Caco-2 (cell line): ENCODE data around the gene MTHFSD. TPM values are rescaled to one million over a fixed set of nuclear protein-coding genes. Genes with fewer than 3 reads are reported as not detected.

ENCODE experiments used
- BruUV-seq: library from RNA; stranded (reverse); fragments of 400-500 nt; replicated peaks from 2 replicates; lab custom pipeline; 2021; lab: Mats Ljungman, UMichigan
- CTCF ChIA-PET: fragments of 300-600 bp; sonication (Branson Sonifier 250); formaldehyde crosslinking; loops from one replicate; lab custom pipeline; 2022; ENCODE audit warnings: antibody characterized with exemption; lab: Charles Lee
- POLR2A ChIA-PET: fragments of 300-600 bp; sonication (Branson Sonifier 250); formaldehyde crosslinking; loops from one replicate; lab custom pipeline; 2022; ENCODE audit warnings: antibody characterized with exemption; lab: Charles Lee
- DNase-seq, 2 experiments: peaks; one replicate each; pipeline versions ENCODE4 v3.0.0 to v3.0.0-alpha.2; 2020 to 2022
- H3K27me3 ChIP-seq: replicated peaks from 2 replicates; pipeline ENCODE4 v1.6.0; 2011; ENCODE audit warnings: low read length; ENCODE audit not compliant: control insufficient read depth, insufficient read depth
- H3K36me3 ChIP-seq: 2 replicates; pipeline ENCODE4 v1.5.1; 2011; ENCODE audit warnings: low read length; ENCODE audit not compliant: control insufficient read depth, insufficient read depth
- H3K4me1 ChIP-seq: fragments of 250-450 bp; sonication (Bioruptor Pico); 2 replicates; pipeline ENCODE4 v1.5.1; 2020; ENCODE audit warnings: mild to moderate bottlenecking
- H3K4me3 ChIP-seq: 2 replicates; pipeline ENCODE4 v1.5.1; 2011; ENCODE audit warnings: low read depth, mild to moderate bottlenecking, control low read depth, low read length
- H3K9me3 ChIP-seq: fragments of 250-450 bp; sonication (Bioruptor Pico); 2 replicates; pipeline ENCODE4 v1.5.1; 2020; ENCODE audit warnings: mild to moderate bottlenecking, moderate library complexity
- H3K27ac Mint-ChIP-seq: one replicate; pipeline ENCODE4 v1.8.0; 2022; ENCODE audit warnings: mixed read lengths; ENCODE audit not compliant: unreplicated experiment
- H3K27me3 Mint-ChIP-seq: one replicate; pipeline ENCODE4 v1.8.0; 2022; ENCODE audit warnings: mixed read lengths; ENCODE audit not compliant: insufficient read depth, unreplicated experiment
- H3K36me3 Mint-ChIP-seq: one replicate; pipeline ENCODE4 v1.8.0; 2022; ENCODE audit warnings: mild to moderate bottlenecking, mixed read lengths; ENCODE audit not compliant: insufficient read depth, unreplicated experiment
- H3K4me1 Mint-ChIP-seq: one replicate; pipeline ENCODE4 v1.8.0; 2022; ENCODE audit warnings: low read depth, mixed read lengths; ENCODE audit not compliant: unreplicated experiment
- H3K4me3 Mint-ChIP-seq: one replicate; pipeline ENCODE4 v1.8.0; 2022; ENCODE audit warnings: mild to moderate bottlenecking, moderate library complexity, mixed read lengths; ENCODE audit not compliant: unreplicated experiment
- H3K9me3 Mint-ChIP-seq: one replicate; pipeline ENCODE4 v1.8.0; 2022; ENCODE audit warnings: mixed read lengths; ENCODE audit not compliant: unreplicated experiment
- CTCF ChIP-seq, 2 experiments: fragments of 200-600 bp in 1 of 2; IDR thresholded peaks; 1 replicate in 1 of 2; 2 replicates in 1 of 2; pipeline versions ENCODE4 v1.5.1 to v1.8.0; 2011 to 2022; ENCODE audit warnings: antibody characterized with exemption in 1 of 2, control low read depth in 1 of 2, inconsistent platforms in 1 of 2, low read depth in 1 of 2, low read length in 1 of 2, mild to moderate bottlenecking in 1 of 2, moderate library complexity in 1 of 2; ENCODE audit not compliant: insufficient read depth in 1 of 2, severe bottlenecking in 1 of 2, unreplicated experiment in 1 of 2
- intact Hi-C: fragments of 100-400 bp; cut with micrococcal nuclease; formaldehyde crosslinking; loops from one replicate; pipeline ENCODE4 v1.10.0; 2022; ENCODE audit not compliant: unreplicated experiment
- total RNA-seq: library from RNA; stranded (reverse); gene quantifications from 2 replicates; pipeline ENCODE4 v1.2.3, GENCODE V29; 2022

Gene MTHFSD
- total RNA-seq, 1 experiment from 2014 or later: 33.0 TPM

- Histone ChIP-seq H3K27me3 (peaks cover 1% of the 10 kb centered on the region; the same call in 1 of the 2 replicates), H3K4me1 (0 out of 2 replicates have a peak, but pooled peaks cover 2% of the 10 kb centered on the region), H3K4me3 (no peak overlapping the region), H3K36me3 (no peaks in the 10 kb centered on the region), H3K9me3 (no peaks in the 10 kb centered on the region)
- ChIA-PET CTCF (no interaction called here), POLR2A (no interaction called here)
- no peaks in the 10 kb centered on the region for H3K9me3 Mint-ChIP-seq
- no peak for TF ChIP-seq CTCF (IDR thresholded peaks at IDR 0.05; ENCODE audit: insufficient read depth in 1 of 2, low read depth in 1 of 2, low read length in 1 of 2, severe bottlenecking in 1 of 2, unreplicated experiment in 1 of 2)
- H3K36me3 Mint-ChIP-seq: no peaks in the 10 kb centered on the region
- peaks cover 24% of the 10 kb centered on the region for H3K27me3 Mint-ChIP-seq
- H3K27ac Mint-ChIP-seq: no peak overlapping the region
- BruUV-seq: no TSS peak
- intact Hi-C loops: loop anchor here (5.0 kb wide), 1 partner anchor 697 kb away; no protein-coding TSS in a partner anchor
- no peak for DNase-seq
- H3K4me1 Mint-ChIP-seq: no peaks in the 10 kb centered on the region
- H3K4me3 Mint-ChIP-seq: no peak overlapping the region
Observed at GRCh38 chr16:86514481-86515376, 40.3 kb downstream of the MTHFSD start.

GRCh38 chr16:86513471-86514277, 41.4 kb downstream of the MTHFSD start:
- Mint-ChIP-seq H3K36me3 (no peaks in the 10 kb centered on the region), H3K4me1 (no peaks in the 10 kb centered on the region), H3K9me3 (no peaks in the 10 kb centered on the region), H3K27me3 (peaks cover 29% of the 10 kb centered on the region), H3K4me3 (no peak overlapping the region), H3K27ac (no peak overlapping the region)
- Histone ChIP-seq H3K36me3 (no peaks in the 10 kb centered on the region), H3K27me3 (peaks cover 4% of the 10 kb centered on the region), H3K4me3 (no peak overlapping the region), H3K9me3 (no peaks in the 10 kb centered on the region), H3K4me1 (peaks cover 10% of the 10 kb centered on the region)
- BruUV-seq: no TSS peak
- POLR2A ChIA-PET: no interaction called here
- TF ChIP-seq CTCF (IDR thresholded peaks at IDR 0.05; ENCODE audit: insufficient read depth in 1 of 2, low read depth in 1 of 2, low read length in 1 of 2, severe bottlenecking in 1 of 2, unreplicated experiment in 1 of 2): no peak
- CTCF ChIA-PET: no interaction called here
- DNase-seq: no peak
- intact Hi-C loops: no loop called here

GRCh38 chr16:86512860-86513470, 42.1 kb downstream of the MTHFSD start:
- Histone ChIP-seq H3K4me3 (no peak overlapping the region), H3K27me3 (peaks cover 7% of the 10 kb centered on the region), H3K36me3 (no peaks in the 10 kb centered on the region), H3K9me3 (no peaks in the 10 kb centered on the region), H3K4me1 (peaks cover 12% of the 10 kb centered on the region)
- no peaks in the 10 kb centered on the region for H3K9me3 Mint-ChIP-seq
- POLR2A ChIA-PET: no interaction called here
- H3K27ac Mint-ChIP-seq: no peak overlapping the region
- no peak for DNase-seq
- TF ChIP-seq CTCF (IDR thresholded peaks at IDR 0.05; ENCODE audit: insufficient read depth in 1 of 2, low read depth in 1 of 2, low read length in 1 of 2, severe bottlenecking in 1 of 2, unreplicated experiment in 1 of 2): no peak
- CTCF ChIA-PET: no interaction called here
- H3K4me1 Mint-ChIP-seq: no peaks in the 10 kb centered on the region
- H3K4me3 Mint-ChIP-seq: no peak overlapping the region
- intact Hi-C loops: no loop called here
- BruUV-seq: no TSS peak
- H3K36me3 Mint-ChIP-seq: no peaks in the 10 kb centered on the region
- H3K27me3 Mint-ChIP-seq: peaks cover 30% of the 10 kb centered on the region
